K562 (cell line): ENCODE results near the gene PDRG1.

Experiments
- CREBBP ChIP-seq: IDR thresholded peaks from one replicate; pipeline ENCODE4 v1.6.1; 2012; ENCODE audit warnings: low read depth, mild to moderate bottlenecking, control low read depth, inconsistent platforms, low read length
- FOXJ2 ChIP-seq: fragments of 200-800 bp; sonication (Bioruptor generic); IDR thresholded peaks from 2 replicates; pipeline ENCODE4 v1.6.1; 2016; ENCODE audit warnings: missing genetic modification characterization, missing compliant biosample characterization
- FOXM1 ChIP-seq, 2 experiments: fragments of 450-650 bp in 1 of 2; sonication (generic) in 1 of 2; formaldehyde crosslinking in 1 of 2; IDR thresholded peaks; 2 replicates each; pipeline versions ENCODE4 v1.6.1 to v1.9.0; 2017 to 2022; ENCODE audit warnings: low read depth in 2 of 2, mild to moderate bottlenecking in 2 of 2, missing genetic modification reagents in 1 of 2, moderate library complexity in 1 of 2
- MEIS2 ChIP-seq: fragments of 450-650 bp; IDR thresholded peaks from 2 replicates; pipeline ENCODE4 v1.6.1; 2014; ENCODE audit warnings: mild to moderate bottlenecking; ENCODE audit not compliant: partially characterized antibody
- MTA1 ChIP-seq: fragments of 450-650 bp; IDR thresholded peaks from 2 replicates; pipeline ENCODE4 v1.6.1; 2017; ENCODE audit warnings: borderline replicate concordance
- NRF1 ChIP-seq, 2 experiments: fragments of 450-650 bp; IDR thresholded peaks in 1 of 2; conservative IDR thresholded peaks in 1 of 2; 2 replicates each; pipeline ENCODE4 v1.6.1; 2014; ENCODE audit warnings: mild to moderate bottlenecking in 2 of 2
- POLR2AphosphoS5 ChIP-seq: IDR thresholded peaks from 2 replicates; pipeline ENCODE4 v1.6.1; 2011; ENCODE audit warnings: mild to moderate bottlenecking, low read depth, low read length, moderate library complexity; ENCODE audit not compliant: control insufficient read depth, insufficient read depth
- SRF ChIP-seq, 2 experiments: fragments of 250-450, 450-650 bp in 1 of 2; sonication (Bioruptor Pico) in 1 of 2; sonication (generic) in 1 of 2; formaldehyde crosslinking; IDR thresholded peaks; 2 replicates each; pipeline versions ENCODE4 v1.5.0 to v1.5.1; 2020 to 2022; ENCODE audit warnings: mild to moderate bottlenecking in 1 of 2, missing genetic modification reagents in 1 of 2
- TF ChIP-seq, protein P1 (sequence below): sonication (generic); formaldehyde crosslinking; IDR thresholded peaks from 2 replicates; pipeline ENCODE4 v1.8.0; 2023; ENCODE audit warnings: mild to moderate bottlenecking, missing genetic modification reagents
- TF ChIP-seq, protein P2 (sequence below): sonication (generic); formaldehyde crosslinking; IDR thresholded peaks from 2 replicates; pipeline ENCODE4 v1.8.0; 2023; ENCODE audit warnings: mild to moderate bottlenecking, missing genetic modification reagents
- TF ChIP-seq, protein P3 (sequence below): fragments of 450-650 bp; IDR thresholded peaks from one replicate; pipeline ENCODE4 v1.6.1; 2018; ENCODE audit warnings: mild to moderate bottlenecking, moderate library complexity; ENCODE audit not compliant: partially characterized antibody
- TF ChIP-seq, protein P4 (sequence below), 3 experiments: IDR thresholded peaks in 2 of 3; conservative IDR thresholded peaks in 1 of 3; 2 replicates each; pipeline ENCODE4 v1.5.1; 2011 to 2012; ENCODE audit warnings: low read length in 3 of 3, mild to moderate bottlenecking in 3 of 3, control low read depth in 2 of 3, improper control_type of control experiment in 1 of 3, inconsistent platforms in 1 of 3, low read depth in 1 of 3, mixed read lengths in 1 of 3, moderate library complexity in 1 of 3; ENCODE audit not compliant: insufficient read depth in 2 of 3

DNA sequence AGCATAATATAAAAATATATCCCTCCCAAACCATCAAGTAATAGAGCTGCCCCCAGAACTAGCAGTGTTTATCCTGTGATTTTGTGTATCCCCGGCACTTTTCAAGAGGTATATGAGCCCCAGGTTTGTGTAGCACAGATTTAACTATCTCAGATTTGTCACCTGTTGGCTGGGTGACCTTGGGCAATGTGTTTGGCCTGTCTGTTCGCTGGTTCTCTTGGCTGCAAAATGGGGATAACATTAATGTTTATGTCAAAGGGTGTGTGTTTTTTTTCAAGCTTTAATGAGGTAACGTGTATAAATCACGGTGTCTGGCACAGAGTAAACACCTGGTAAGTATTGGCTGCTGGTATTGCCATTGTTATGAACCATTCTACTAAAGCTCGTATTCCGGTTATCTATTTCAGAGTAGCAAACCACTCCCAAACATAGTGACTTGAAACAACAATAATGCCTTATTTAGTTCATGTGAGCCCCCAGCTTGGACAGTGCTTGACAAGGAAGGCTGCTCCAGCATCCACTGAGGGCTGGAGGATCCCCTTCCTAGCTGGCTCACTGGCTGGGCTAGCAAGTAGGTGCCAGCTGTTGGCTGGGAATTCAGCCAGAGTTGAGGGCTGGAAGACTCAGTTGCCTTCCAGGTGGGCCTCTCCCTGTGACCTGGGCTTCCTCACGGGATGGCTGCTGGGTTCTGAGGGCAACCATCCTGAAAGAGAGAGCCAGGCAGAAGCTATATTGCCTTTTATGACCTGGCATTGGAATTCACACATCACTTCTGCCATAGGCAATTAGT lies 36.2 kb downstream of the PDRG1 start:
- TF ChIP-seq MTA1, result no peak
- TF ChIP-seq, protein P1, sequence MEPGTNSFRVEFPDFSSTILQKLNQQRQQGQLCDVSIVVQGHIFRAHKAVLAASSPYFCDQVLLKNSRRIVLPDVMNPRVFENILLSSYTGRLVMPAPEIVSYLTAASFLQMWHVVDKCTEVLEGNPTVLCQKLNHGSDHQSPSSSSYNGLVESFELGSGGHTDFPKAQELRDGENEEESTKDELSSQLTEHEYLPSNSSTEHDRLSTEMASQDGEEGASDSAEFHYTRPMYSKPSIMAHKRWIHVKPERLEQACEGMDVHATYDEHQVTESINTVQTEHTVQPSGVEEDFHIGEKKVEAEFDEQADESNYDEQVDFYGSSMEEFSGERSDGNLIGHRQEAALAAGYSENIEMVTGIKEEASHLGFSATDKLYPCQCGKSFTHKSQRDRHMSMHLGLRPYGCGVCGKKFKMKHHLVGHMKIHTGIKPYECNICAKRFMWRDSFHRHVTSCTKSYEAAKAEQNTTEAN (CRISPR knock-in tag), result no peak
- TF ChIP-seq FOXM1 (IDR thresholded peaks at IDR 0.05; ENCODE audit: low read depth), result no peak
- no peak for TF ChIP-seq FOXM1 (CRISPR knock-in tag; IDR thresholded peaks at IDR 0.05; ENCODE audit: low read depth)
- TF ChIP-seq, protein P2, sequence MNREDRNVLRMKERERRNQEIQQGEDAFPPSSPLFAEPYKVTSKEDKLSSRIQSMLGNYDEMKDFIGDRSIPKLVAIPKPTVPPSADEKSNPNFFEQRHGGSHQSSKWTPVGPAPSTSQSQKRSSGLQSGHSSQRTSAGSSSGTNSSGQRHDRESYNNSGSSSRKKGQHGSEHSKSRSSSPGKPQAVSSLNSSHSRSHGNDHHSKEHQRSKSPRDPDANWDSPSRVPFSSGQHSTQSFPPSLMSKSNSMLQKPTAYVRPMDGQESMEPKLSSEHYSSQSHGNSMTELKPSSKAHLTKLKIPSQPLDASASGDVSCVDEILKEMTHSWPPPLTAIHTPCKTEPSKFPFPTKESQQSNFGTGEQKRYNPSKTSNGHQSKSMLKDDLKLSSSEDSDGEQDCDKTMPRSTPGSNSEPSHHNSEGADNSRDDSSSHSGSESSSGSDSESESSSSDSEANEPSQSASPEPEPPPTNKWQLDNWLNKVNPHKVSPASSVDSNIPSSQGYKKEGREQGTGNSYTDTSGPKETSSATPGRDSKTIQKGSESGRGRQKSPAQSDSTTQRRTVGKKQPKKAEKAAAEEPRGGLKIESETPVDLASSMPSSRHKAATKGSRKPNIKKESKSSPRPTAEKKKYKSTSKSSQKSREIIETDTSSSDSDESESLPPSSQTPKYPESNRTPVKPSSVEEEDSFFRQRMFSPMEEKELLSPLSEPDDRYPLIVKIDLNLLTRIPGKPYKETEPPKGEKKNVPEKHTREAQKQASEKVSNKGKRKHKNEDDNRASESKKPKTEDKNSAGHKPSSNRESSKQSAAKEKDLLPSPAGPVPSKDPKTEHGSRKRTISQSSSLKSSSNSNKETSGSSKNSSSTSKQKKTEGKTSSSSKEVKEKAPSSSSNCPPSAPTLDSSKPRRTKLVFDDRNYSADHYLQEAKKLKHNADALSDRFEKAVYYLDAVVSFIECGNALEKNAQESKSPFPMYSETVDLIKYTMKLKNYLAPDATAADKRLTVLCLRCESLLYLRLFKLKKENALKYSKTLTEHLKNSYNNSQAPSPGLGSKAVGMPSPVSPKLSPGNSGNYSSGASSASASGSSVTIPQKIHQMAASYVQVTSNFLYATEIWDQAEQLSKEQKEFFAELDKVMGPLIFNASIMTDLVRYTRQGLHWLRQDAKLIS (CRISPR knock-in tag), result no peak
- TF ChIP-seq MEIS2, result no peak
- TF ChIP-seq SRF (CRISPR knock-in tag; IDR thresholded peaks at IDR 0.05), result no peak
- TF ChIP-seq POLR2AphosphoS5, result no peak
- TF ChIP-seq, protein P3, sequence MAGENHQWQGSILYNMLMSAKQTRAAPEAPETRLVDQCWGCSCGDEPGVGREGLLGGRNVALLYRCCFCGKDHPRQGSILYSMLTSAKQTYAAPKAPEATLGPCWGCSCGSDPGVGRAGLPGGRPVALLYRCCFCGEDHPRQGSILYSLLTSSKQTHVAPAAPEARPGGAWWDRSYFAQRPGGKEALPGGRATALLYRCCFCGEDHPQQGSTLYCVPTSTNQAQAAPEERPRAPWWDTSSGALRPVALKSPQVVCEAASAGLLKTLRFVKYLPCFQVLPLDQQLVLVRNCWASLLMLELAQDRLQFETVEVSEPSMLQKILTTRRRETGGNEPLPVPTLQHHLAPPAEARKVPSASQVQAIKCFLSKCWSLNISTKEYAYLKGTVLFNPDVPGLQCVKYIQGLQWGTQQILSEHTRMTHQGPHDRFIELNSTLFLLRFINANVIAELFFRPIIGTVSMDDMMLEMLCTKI, result no peak
- TF ChIP-seq CREBBP, result no peak
- TF ChIP-seq NRF1 (conservative IDR thresholded peaks at IDR 0.05 in 1 of 2, IDR thresholded peaks at IDR 0.05 in 1 of 2), result no peak
- TF ChIP-seq, protein P4, sequence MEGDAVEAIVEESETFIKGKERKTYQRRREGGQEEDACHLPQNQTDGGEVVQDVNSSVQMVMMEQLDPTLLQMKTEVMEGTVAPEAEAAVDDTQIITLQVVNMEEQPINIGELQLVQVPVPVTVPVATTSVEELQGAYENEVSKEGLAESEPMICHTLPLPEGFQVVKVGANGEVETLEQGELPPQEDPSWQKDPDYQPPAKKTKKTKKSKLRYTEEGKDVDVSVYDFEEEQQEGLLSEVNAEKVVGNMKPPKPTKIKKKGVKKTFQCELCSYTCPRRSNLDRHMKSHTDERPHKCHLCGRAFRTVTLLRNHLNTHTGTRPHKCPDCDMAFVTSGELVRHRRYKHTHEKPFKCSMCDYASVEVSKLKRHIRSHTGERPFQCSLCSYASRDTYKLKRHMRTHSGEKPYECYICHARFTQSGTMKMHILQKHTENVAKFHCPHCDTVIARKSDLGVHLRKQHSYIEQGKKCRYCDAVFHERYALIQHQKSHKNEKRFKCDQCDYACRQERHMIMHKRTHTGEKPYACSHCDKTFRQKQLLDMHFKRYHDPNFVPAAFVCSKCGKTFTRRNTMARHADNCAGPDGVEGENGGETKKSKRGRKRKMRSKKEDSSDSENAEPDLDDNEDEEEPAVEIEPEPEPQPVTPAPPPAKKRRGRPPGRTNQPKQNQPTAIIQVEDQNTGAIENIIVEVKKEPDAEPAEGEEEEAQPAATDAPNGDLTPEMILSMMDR (IDR thresholded peaks at IDR 0.05 in 2 of 3, conservative IDR thresholded peaks at IDR 0.05 in 1 of 3; ENCODE audit: insufficient read depth in 2 of 3, low read depth in 1 of 3, low read length in 3 of 3), result no peak
- TF ChIP-seq FOXJ2 (tag), result no peak
